Testis (tissue), 3 donors: ENCODE results near the gene KLHL3. TPM values are rescaled to one million over a fixed set of nuclear protein-coding genes. Genes with fewer than 3 reads are reported as not detected.

Experiments used
- DNase-seq: peaks from one replicate; pipeline ENCODE4 v3.0.0-alpha.2; 2019
- H3K27ac ChIP-seq, 2 donors: fragments of 200-600 bp; sonication (generic); one replicate each; pipeline ENCODE4 v1.5.1; 2019
- H3K27me3 ChIP-seq: fragments of 200-600 bp; sonication (generic); one replicate; pipeline ENCODE4 v1.5.1; 2019
- H3K36me3 ChIP-seq: fragments of 200-600 bp; sonication (generic); one replicate; pipeline ENCODE4 v1.5.1; 2017; ENCODE audit warnings: low read depth; ENCODE audit errors: missing control alignments
- H3K4me1 ChIP-seq: fragments of 200-600 bp; sonication (generic); one replicate; pipeline ENCODE4 v1.5.1; 2019
- H3K4me3 ChIP-seq, 2 donors: fragments of 200-600 bp; sonication (generic); one replicate each; pipeline ENCODE4 v1.5.1; 2017 to 2019
- H3K9me3 ChIP-seq: fragments of 200-600 bp; sonication (generic); one replicate; pipeline ENCODE4 v1.5.1; 2017
- CTCF ChIP-seq, 3 experiments: fragments of 450-650 bp in 2 of 3; fragments of 200-600 bp in 1 of 3; sonication (generic) in 1 of 3; IDR thresholded peaks; one replicate each; pipeline ENCODE4 v1.5.1; 2016 to 2019; ENCODE audit warnings: antibody characterized with exemption in 3 of 3, mild to moderate bottlenecking in 2 of 3, moderate library complexity in 1 of 3
- POLR2A ChIP-seq: fragments of 450-650 bp; IDR thresholded peaks from one replicate; pipeline ENCODE4 v1.6.1; 2017; ENCODE audit warnings: antibody characterized with exemption, mild to moderate bottlenecking, moderate library complexity
- WGBS, 2 donors: methylation state at CpG; one replicate each; pipeline ENCODE4 v1.1.5; 2018; 5-methylcytosine and 5-hydroxymethylcytosine counted together
- intact Hi-C: fragments of 100-400 bp; cut with DNase I; formaldehyde crosslinking; loops from one replicate; pipeline ENCODE4 v1.15.1; 2023; ENCODE audit warnings: low total_unique reads
- polyA plus RNA-seq: library from polyadenylated mRNA; stranded (reverse); fragments of 350-450 nt; fragmentation: Illumina TruSeq; extraction: RNeasy Lipid Tissue Mini Kit (QIAGEN cat#74804); gene quantifications from one replicate; pipeline ENCODE4 v1.2.3, GENCODE V29; 2014; ENCODE audit warnings: low read depth, low replicate concordance; ENCODE audit not compliant: insufficient read depth
- total RNA-seq, 2 donors: library from RNA; depleted of rRNA; stranded (reverse); fragments of >200 nt; gene quantifications; one replicate each; pipeline ENCODE4 v1.2.3, GENCODE V29; 2016

The KLHL3 gene
- total and polyA plus RNA-seq, 3 donors from 2014 or later = 13.7 to 35.0 (median 26.2) TPM

GRCh38 chr5:137612576-137612975, 123.3 kb downstream of the KLHL3 start:
- peak; percentile 2 for DNase-seq
- no peaks in the 10 kb centered on the region for H3K4me1 ChIP-seq
- intact Hi-C loops = no loop called here
- no peaks in the 10 kb centered on the region for H3K9me3 ChIP-seq
- H3K4me3 ChIP-seq = no peak overlapping the region
- H3K27ac ChIP-seq = no peak overlapping the region
- TF ChIP-seq POLR2A (no peak), CTCF (IDR thresholded peaks at IDR 0.05) (no peak)
- H3K36me3 ChIP-seq = no peaks in the 10 kb centered on the region
- no peaks in the 10 kb centered on the region for H3K27me3 ChIP-seq

GRCh38 chr5:137611794-137612435, 124.0 kb downstream of the KLHL3 start:
- H3K36me3 ChIP-seq = no peaks in the 10 kb centered on the region
- intact Hi-C loops = no loop called here
- TF ChIP-seq POLR2A (no peak), CTCF (IDR thresholded peaks at IDR 0.05) (no peak)
- 80 to 86% methylated on average over 8 to 9 of the region's 9 CpGs for WGBS, 2 donors
- H3K27me3 ChIP-seq = no peaks in the 10 kb centered on the region
- H3K9me3 ChIP-seq = no peaks in the 10 kb centered on the region
- DNase-seq = peak; percentile 12
- H3K4me1 ChIP-seq = no peaks in the 10 kb centered on the region
- H3K27ac ChIP-seq = no peak overlapping the region
- no peak overlapping the region for H3K4me3 ChIP-seq

DNA sequence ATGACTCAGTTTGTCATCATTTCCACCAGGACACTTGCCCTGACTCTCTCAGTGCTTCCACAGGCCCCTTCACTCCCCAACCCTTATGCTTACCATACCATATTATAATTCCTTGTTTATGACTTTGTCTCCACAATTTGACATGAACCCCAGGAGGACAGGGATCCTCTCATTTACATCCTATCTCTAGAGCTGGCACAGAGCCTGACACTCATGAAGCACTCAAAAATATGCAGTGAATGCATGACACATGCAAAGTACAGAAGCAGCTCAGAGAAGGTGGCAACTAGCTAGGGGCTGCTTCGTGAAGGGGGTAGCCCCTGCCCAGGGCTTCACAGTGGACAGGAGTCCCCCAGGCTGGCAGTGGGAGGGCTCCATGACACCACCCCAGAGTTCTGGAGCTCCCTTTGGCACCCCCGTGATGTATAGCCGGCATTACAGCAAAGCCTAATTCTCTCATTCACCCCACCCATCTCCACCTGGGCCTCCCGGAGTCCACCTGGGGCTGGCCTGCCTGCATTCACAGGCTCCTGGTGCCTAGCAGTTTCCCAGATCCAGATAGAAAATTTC, 124.8 kb downstream of the KLHL3 start:
- DNase-seq = no peak
- H3K4me1 ChIP-seq = no peaks in the 10 kb centered on the region
- WGBS, 2 donors = 91 to 96% methylated on average over 4 of the region's 4 CpGs
- no peak overlapping the region for H3K27ac ChIP-seq
- H3K9me3 ChIP-seq = no peaks in the 10 kb centered on the region
- TF ChIP-seq CTCF (IDR thresholded peaks at IDR 0.05) (no peak), POLR2A (no peak)
- no peaks in the 10 kb centered on the region for H3K36me3 ChIP-seq
- no peak overlapping the region for H3K4me3 ChIP-seq
- H3K27me3 ChIP-seq = no peaks in the 10 kb centered on the region
- intact Hi-C loops = no loop called here

- WGBS, 2 donors = 88 to 93% methylated on average over 4 of the region's 4 CpGs
- Histone ChIP-seq H3K36me3 (no peaks in the 10 kb centered on the region), H3K27ac (no peak overlapping the region), H3K27me3 (no peaks in the 10 kb centered on the region), H3K4me1 (no peaks in the 10 kb centered on the region), H3K9me3 (no peaks in the 10 kb centered on the region), H3K4me3 (no peak overlapping the region)
- DNase-seq = peak; percentile 8
- intact Hi-C loops = no loop called here
- TF ChIP-seq CTCF (IDR thresholded peaks at IDR 0.05) (no peak), POLR2A (no peak)
These were observed 125.3 kb downstream of the KLHL3 start for GRCh38 chr5:137610598-137610997.

GRCh38 chr5:137609127-137609526, 126.8 kb downstream of the KLHL3 start:
- intact Hi-C loops = no loop called here
- H3K9me3 ChIP-seq = no peaks in the 10 kb centered on the region
- H3K36me3 ChIP-seq = no peaks in the 10 kb centered on the region
- 80 to 86% methylated on average over 2 of the region's 2 CpGs for WGBS, 2 donors
- no peak overlapping the region for H3K27ac ChIP-seq
- no peaks in the 10 kb centered on the region for H3K4me1 ChIP-seq
- no peaks in the 10 kb centered on the region for H3K27me3 ChIP-seq
- no peak overlapping the region for H3K4me3 ChIP-seq
- TF ChIP-seq CTCF (IDR thresholded peaks at IDR 0.05) (no peak), POLR2A (no peak)
- DNase-seq = peak; percentile 6
